HG03103 (cell line): ENCODE data around the gene EFS.

Source experiments
- ATAC-seq: cut with Tn5 transposase; IDR thresholded peaks from one replicate; pipeline ENCODE4 v1.9.1; 2021; ENCODE audit warnings: low read depth; ENCODE audit not compliant: unreplicated experiment

The EFS gene

GRCh38 chr14:23360496-23360895, 4.5 kb downstream of the EFS start:
- no peak for ATAC-seq

- ATAC-seq, result no peak
Measured at GRCh38 chr14:23359722-23360447, 5.1 kb downstream of the EFS start.

GRCh38 chr14:23359167-23359626, 5.8 kb downstream of the EFS start:
- ATAC-seq, result no peak

DNA sequence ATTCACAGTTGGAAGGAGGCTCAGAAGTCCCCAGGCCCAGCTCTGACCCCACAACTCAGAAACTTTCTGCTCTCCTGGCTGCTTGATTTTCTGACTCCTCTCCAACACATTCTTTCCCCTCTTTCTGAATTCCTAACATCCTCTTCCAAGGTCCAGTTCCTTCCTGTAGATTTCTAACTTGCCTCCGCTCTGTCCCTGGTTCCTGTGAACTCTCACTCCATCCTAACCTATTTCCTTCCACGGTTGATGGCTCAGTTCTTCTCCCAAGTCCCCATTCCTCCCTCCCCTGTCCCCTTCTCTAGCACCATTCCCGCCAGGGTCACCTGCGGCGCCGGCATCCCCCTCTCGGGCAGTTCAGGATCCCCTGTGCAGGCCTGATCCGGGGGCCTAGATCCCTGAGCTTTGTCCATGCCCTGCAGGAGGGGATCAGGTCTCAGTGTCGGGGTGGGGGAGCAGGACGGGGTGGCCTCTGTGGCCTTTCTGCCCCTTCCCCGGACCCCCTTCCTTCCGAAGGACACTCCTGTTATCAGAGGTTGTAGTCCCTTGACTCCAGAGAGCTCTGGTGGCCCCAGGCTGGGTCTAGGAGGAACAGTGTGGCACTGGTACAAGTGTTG, 6.3 kb downstream of the EFS start:
- ATAC-seq, result no peak

- no peak for ATAC-seq
Measured at GRCh38 chr14:23358042-23358441, 6.9 kb downstream of the EFS start.

GRCh38 chr14:23357261-23357660, 7.7 kb downstream of the EFS start:
- ATAC-seq, result no peak

GRCh38 chr14:23356662-23357061, 8.3 kb downstream of the EFS start:
- no peak for ATAC-seq

- no peak for ATAC-seq
Measured at GRCh38 chr14:23355871-23356435, 9.0 kb downstream of the EFS start.

- ATAC-seq, result no peak
Measured at GRCh38 chr14:23354990-23355389, 10.0 kb downstream of the EFS start.

DNA sequence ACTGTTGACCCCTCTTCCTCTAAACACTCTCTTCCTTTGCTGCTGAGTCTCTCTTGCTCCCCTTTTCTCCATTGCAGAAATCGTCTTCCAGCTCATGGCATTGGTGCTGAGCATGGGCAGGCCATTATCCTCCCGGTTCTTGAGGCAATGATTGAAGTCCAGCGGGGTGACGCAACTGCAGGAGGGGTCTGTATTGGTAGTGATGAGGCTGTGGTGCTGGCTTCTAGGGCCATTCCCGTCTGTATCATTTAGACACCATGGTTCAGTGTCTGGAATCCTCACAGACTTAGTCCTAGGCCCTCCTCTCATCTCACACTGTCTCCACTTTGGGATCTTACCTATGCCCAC, 11.6 kb downstream of the EFS start:
- ATAC-seq, result no peak

DNA sequence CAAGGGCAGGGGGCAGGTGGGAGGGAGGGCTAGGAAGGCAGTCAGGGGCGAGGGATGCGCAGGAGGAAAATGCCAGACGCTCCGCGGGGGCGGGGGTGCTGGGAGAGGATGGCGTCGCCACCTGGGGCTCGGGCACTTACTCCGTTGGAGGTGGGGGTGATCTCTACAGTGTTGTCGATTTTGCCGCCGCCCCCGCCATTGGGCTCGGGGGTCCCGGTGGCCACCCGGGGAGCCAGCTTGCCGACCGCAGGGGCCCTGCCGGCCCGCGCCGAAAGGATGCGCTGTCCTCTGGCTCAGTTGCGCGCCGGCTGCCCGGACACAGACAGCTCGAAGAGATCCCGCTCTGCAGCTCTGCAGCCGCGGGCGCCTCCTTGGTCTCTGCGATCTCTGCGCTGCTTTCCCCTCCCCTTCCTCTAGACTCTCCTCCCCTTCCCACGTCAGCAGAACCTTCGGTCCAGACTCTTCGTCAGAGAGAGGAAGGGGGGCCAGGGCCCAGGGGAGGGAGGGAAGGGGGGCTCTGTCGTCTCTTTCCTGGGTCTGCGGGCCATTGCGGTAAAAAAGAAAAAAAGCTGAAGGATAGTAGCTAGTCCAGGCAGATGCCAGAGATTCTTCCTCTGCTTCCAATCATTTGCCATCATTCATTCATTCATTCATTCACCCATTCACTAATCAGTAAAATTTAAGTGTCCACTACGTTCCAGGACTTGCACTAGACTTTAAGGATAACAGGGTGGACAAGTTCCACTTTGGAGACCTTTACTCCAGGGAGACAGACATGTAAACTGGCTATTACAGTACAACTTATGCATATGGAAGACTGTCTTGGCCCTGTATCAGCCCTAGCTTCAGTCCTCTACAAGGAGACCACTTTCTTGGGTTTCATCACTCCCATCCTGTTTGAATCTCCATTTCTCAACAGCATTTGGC, 12.2 kb downstream of the EFS start, which contains the start of gene SLC22A17:
Gene SLC22A17 (minus strand): TSS at position 382 of the 927 bp plus-strand sequence.
- no peak for ATAC-seq

DNA sequence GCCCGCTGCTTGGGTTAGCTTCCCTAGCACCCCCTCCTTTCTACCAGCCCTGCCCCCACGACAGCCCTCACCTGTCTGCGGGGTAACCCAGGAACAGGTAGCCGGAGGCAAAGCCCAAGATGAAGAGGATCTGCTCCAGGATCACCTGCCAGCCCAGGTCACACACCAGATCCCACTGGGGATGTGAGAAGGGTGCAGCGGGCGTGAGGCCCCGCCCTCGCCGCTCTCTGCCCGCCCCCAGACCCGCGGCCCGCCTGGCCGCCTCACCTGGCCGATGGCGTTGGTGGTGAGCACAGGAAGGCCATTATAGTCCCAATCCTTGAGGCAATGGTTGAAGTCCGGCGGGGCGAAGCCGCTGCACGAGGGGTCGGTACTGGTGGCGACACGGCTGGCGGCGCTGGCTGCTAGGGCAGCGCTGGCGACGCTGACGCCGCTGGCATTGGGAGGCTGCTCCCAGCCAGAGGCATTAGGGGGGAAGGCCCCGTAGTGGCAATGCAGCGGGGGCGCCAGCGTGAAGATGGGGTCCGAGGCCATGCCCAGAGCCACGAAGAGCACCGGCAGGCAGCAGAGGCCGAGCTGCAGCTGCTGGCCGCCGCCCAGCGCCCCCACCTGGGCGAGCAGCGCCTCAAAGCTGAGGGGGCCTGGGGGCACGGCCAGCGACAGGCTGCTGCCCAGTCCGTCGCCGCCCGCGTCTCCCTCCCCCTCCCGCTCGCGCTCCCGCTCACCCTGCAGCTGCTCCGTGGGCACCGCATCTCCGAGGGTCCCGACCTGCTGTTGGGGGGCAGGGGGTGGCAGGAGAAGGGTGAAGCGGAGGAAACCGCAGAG, 13.1 kb downstream of the EFS start:
- no peak for ATAC-seq

DNA sequence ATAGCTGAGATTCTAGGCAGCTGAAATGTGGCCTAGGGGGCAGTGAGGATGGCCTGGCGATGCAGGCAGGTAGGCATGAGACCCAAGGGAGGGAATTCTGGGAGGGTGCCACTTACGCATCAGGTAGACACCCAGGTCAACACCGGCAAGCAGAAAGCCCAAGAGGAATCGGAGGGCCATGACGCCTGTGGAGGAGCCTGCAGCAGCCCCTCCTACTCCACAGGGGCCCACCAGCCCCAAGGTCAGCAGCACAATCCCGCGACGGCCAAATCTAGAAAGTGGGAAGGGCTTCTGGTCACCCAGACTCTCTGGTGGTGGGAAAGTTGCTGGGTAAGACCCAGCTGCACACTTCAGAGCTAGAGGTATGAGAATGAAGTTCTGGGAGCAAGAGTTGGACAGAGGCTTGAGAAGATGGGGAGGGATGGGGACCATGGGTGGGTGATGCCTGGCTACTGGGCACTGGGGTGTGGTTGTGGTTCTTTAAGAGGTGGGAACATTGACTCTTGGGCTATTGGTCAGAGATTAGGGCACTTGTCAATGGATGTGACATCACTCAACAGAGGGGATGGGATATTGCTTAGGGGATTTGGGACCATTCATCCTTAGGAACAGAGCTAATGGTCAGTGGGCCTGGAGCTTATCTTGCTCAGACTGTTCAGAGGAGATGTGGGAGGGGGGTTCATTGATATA, 15.7 kb downstream of the EFS start:
- ATAC-seq, result no peak

DNA sequence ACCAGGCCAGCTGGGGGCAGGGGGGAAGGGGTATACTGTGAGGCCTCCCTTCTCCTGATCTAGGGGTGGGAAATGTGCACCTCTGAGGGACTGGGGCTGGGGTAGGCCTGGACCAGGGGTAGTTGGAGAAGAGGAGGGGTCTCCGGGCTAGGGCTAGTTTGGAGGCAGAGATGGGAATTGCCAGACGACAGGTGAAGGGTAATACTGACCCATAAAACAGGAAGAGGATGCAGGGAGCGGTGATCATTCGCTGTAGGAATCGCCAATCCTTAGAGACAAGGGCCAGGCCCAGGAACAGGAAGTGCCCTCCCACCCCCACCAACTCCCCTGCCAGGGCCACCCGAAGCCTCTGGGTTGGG, 16.7 kb downstream of the EFS start:
- ATAC-seq, result no peak

DNA sequence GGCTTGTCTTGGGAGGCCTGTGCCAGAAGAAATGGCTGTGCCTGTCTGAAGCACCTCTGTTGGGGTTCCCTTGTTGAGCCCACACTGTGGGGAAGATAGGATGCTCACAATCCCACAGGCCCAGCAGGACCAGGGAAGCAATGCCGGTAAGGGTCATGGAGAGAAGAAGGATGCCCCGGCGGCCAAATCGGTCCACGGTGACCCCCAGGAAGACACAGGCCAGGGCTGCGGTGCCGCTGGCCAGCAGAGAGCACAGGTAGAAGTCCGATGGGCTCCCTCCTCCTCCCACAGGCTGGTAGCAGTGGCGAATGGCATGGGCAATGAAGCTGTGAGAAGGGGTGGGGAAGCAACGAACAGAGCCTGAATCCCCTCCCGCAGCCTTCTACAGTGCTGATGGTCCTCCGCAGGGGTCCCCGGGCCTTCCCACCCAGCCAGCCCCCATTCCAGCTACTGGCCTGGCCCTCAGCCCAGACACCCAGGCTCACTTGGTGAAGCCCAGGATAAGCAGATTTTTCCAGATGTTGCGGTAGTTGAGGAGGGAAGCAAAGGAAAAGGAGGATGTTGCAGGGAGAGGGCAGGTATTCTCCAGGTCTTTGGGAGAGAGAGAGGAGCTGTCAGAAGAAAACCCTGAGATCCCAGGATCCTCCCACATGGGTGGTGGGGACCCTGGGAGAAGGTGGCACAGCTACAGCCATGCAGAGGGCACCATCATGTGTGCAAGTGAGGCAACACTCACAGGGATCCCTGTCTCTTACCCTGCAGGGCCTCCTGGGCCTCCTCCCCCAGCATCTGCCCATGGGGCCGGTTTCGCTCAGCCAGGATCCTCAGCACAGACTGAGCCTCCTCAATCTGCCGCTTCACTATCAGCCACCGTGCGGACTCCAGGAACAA, 17.3 kb downstream of the EFS start:
- no peak for ATAC-seq

GRCh38 chr14:23346693-23347405, 18.1 kb downstream of the EFS start:
- ATAC-seq, result no peak

GRCh38 chr14:23345987-23346692, 18.8 kb downstream of the EFS start:
- no peak for ATAC-seq
